ENCODE data around the gene PLEKHG3.

PLEKHG3 gene

GRCh38 chr14:64707661-64708060 lies 3.4 kb downstream of the PLEKHG3 start:
- no peak overlapping the region for H3K4me3 ChIP-seq (ENCODE audit: low read length)
- TF ChIP-seq ZNF274 (IDR thresholded peaks at IDR 0.05; ENCODE audit: low read depth, low read length), result no peak

DNA sequence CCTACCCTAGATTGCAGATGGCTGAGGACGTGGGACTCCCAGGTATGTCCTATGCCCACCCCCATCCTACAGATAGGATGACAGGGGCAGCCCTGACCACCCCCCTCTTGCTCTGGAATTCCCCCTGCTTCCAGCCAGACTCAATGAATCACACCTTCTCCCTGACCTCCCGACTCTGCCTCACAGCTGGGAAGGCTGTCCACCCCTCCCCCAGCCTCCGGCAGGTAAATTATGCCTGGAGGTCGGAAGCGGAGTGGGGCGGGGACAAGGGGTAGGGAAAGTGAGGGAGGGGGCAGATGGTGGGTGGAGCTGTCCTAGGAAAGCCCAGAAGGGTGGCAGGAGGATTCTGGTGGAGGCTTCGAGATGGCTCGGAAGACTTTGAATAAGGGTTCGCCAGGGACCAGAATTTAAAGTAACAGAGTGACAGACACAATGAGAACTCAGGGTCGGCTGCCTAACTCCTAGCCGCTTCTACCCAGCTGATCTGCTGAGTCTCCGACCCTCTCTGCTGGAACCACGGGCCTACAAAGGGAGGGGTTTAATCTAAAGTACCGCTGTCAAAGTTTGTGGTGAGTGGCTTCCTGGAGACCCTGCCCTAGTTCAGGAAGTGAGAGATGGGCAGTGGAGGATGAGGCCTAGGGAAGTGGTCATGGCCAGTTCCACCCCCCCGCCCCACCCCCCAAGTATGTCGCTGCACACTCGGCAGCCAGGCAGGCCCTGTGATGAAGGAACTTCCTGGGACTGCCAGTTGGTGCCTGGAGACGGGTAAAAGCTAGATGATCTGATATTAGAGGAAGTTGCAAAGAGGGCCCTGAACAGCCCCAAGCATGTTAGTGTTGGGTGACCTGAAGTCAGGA lies 4.2 kb downstream of the PLEKHG3 start:
- TF ChIP-seq ZNF274 (IDR thresholded peaks at IDR 0.05; ENCODE audit: low read depth, low read length), result no peak
- no peak overlapping the region for H3K4me3 ChIP-seq (ENCODE audit: low read length)

DNA sequence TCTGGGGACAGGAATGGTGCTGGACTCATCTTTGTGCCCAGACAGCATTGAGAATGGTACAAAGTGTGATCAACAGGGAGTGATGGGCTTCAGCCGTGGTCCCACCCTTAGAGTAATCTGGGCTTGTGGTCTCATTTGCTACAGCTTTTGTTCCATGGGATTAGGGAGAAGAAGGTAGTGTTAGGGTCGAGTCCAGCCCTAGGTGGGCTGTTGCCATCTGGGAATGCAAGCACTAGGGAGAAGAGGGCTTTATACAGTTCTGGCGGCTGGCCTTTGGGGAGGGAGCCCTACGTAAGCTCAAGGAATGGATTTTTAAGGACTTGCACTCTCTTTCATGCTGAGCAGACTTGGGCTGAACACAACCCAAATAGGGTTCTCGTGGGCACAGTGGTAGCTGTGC lies 4.9 kb downstream of the PLEKHG3 start:
- H3K4me3 ChIP-seq (ENCODE audit: low read length), result no peak overlapping the region
- TF ChIP-seq ZNF274 (IDR thresholded peaks at IDR 0.05; ENCODE audit: low read depth, low read length), result no peak

DNA sequence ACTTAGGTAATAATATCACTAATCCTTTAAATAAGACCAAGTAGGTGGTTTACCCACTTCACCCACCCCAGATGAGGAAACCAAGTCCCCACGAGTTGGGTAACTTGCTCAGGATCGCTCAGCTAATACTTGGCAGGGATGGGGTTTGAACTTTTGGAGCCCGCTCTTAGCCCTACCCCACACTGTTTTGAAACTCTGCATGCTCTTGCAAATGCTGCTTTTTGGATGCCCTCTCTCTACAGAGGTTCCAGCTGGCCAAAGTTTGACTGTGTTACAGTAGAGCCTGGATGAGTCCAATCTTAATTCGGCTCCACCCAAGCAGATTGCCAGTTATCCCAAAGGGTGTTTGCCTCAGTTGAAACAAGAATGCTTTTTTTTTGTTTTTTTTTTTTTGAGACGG lies 6.8 kb downstream of the PLEKHG3 start:
- TF ChIP-seq ZNF274 (IDR thresholded peaks at IDR 0.05; ENCODE audit: low read depth, low read length), result no peak
- no peak overlapping the region for H3K4me3 ChIP-seq (ENCODE audit: low read length)

GRCh38 chr14:64713677-64714076 lies 9.5 kb downstream of the PLEKHG3 start:
- no peak overlapping the region for H3K4me3 ChIP-seq (ENCODE audit: low read length)
- no peak for TF ChIP-seq ZNF274 (IDR thresholded peaks at IDR 0.05; ENCODE audit: low read depth, low read length)

GRCh38 chr14:64714432-64715025 lies 10.3 kb downstream of the PLEKHG3 start:
- H3K4me3 ChIP-seq (ENCODE audit: low read length), result no peak overlapping the region
- no peak for TF ChIP-seq ZNF274 (IDR thresholded peaks at IDR 0.05; ENCODE audit: low read depth, low read length)

DNA sequence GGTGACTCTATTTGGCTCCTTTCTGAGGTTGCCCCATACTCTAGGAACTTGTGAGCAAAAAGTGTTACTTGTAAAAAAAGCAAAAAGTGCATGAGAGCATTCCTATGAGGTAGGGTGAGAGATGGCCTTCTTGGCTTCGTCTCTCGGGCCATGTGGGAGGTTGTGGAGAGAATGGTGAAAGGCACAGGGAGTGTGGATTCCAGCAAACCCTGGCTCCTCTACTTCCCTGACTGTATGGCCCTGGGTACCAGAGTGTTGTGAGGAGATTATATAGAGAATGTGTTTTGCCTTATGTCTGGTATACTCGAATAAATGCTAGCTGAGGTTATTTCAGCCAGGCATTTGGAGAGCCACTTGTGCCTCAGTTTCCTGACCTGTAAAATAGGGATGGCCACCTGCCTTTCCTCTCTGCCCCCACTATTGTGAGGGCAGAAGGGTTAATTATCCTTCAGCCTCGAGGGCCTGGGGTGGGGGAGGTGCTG lies 11.0 kb downstream of the PLEKHG3 start:
- no peak overlapping the region for H3K4me3 ChIP-seq (ENCODE audit: low read length)
- TF ChIP-seq ZNF274 (IDR thresholded peaks at IDR 0.05; ENCODE audit: low read depth, low read length), result no peak

- no peak for TF ChIP-seq ZNF274 (IDR thresholded peaks at IDR 0.05; ENCODE audit: low read depth, low read length)
- H3K4me3 ChIP-seq (ENCODE audit: low read length), result no peak overlapping the region
These were observed 11.6 kb downstream of the PLEKHG3 start for GRCh38 chr14:64715628-64716412.

DNA sequence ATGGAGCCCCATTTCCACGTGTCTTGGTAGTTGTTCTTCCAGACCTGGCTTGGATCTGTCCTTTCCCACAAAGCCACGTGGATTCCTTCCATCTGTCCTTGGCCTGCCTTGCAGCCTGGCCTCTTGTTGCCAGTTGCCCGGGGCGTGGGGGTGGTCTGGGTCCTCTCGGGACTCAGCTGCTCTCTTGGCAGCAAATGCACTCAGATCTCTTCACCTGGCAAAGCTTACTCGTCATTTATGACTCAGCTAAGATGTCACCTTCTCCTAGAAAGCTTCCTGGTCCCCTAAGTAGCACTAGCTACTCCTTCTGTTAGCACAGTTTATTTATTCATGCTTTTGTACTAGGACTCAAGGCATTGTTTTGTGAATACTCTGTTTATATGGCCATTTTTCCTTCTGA lies 13.6 kb downstream of the PLEKHG3 start:
- no peak for TF ChIP-seq ZNF274 (IDR thresholded peaks at IDR 0.05; ENCODE audit: low read depth, low read length)
- H3K4me3 ChIP-seq (ENCODE audit: low read length), result no peak overlapping the region

GRCh38 chr14:64718762-64719161 lies 14.5 kb downstream of the PLEKHG3 start:
- no peak overlapping the region for H3K4me3 ChIP-seq (ENCODE audit: low read length)

GRCh38 chr14:64719601-64720000 lies 15.4 kb downstream of the PLEKHG3 start:
- H3K4me3 ChIP-seq (ENCODE audit: low read length), result no peak overlapping the region
- no peak for TF ChIP-seq ZNF274 (IDR thresholded peaks at IDR 0.05; ENCODE audit: low read depth, low read length)

More at GRCh38 chr14:64718762-64719161, 14.5 kb downstream of the PLEKHG3 start:
- no peak for TF ChIP-seq ZNF274 (IDR thresholded peaks at IDR 0.05; ENCODE audit: low read depth, low read length)

DNA sequence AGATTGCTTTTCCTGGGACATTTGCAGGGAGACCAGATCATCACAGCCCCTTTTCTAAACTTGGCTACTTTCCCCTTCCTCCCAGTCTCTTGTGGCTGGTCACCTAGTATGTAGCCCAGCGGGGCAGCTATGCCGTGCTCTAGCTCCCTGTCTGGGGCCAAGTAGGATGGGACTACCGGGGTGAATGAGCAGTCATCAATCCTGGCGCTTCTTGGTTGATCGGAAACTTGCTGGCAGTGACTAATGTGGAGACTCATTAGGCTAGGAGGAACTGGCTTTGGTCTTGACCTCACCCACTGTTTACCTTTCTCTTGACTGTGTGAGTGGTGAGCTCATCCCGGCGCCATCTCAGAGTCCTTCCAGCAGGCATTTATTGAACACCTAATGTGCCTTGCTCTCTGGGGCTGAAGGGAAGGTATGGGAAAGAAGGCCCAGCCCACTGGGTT lies 15.9 kb downstream of the PLEKHG3 start:
- no peak overlapping the region for H3K4me3 ChIP-seq (ENCODE audit: low read length)
- TF ChIP-seq ZNF274 (IDR thresholded peaks at IDR 0.05; ENCODE audit: low read depth, low read length), result no peak

GRCh38 chr14:64721391-64721791 lies 17.2 kb downstream of the PLEKHG3 start:
- TF ChIP-seq ZNF274 (IDR thresholded peaks at IDR 0.05; ENCODE audit: low read depth, low read length), result no peak
- H3K4me3 ChIP-seq (ENCODE audit: low read length), result no peak overlapping the region

DNA sequence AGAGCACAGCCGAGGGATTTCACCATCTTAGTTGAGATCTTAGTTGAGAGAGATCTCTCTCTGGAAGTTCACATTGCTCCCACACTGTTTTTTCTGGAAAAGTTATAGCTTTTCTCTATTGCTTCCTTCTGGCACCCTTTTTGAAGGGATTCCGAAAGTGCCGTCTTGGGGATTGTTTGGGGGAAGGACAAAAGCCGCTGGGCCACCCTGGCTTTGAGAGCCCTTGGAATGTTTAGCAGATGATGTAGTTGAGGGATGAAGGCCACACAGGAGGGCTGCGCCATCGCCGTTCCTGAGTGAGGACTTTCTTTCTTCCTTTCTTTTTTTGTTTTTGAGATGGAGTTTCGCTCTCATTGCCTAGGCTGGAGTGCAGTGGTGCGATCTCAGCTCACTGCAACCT lies 17.7 kb downstream of the PLEKHG3 start:
- no peak overlapping the region for H3K4me3 ChIP-seq (ENCODE audit: low read length)
- no peak for TF ChIP-seq ZNF274 (IDR thresholded peaks at IDR 0.05; ENCODE audit: low read depth, low read length)

Data from GM08714 (cell line).